Fibroblast of lung (primary cell): ENCODE measurements around the gene CDK6. TPM values are rescaled to one million over a fixed set of nuclear protein-coding genes. Genes with fewer than 3 reads are reported as not detected.
A peak's percentile ranks its signal among the peaks of the same experiment; 100 is the strongest.

ENCODE experiments used
- DNase-seq, 2 donors: peaks; one replicate each; pipeline versions ENCODE4 v3.0.0 to v3.0.0-alpha.2; 2010; ENCODE audit warnings: low read depth in 2 of 2
- H2AFZ ChIP-seq: 2 replicates; pipeline ENCODE4 v1.5.1; 2012; ENCODE audit warnings: low read length, control low read depth, inconsistent platforms
- H3K27ac ChIP-seq: 2 replicates; pipeline ENCODE4 v1.5.1; 2011; ENCODE audit warnings: low read length, control low read depth; ENCODE audit not compliant: insufficient read depth
- H3K27me3 ChIP-seq: 2 replicates; pipeline ENCODE4 v1.5.1; 2011; ENCODE audit warnings: mild to moderate bottlenecking, low read length; ENCODE audit not compliant: control insufficient read depth, insufficient read depth
- H3K36me3 ChIP-seq: 2 replicates; pipeline ENCODE4 v1.5.1; 2011; ENCODE audit warnings: low read length; ENCODE audit not compliant: control insufficient read depth, insufficient read depth
- H3K4me1 ChIP-seq: 2 replicates; pipeline ENCODE4 v1.5.1; 2011; ENCODE audit warnings: low read length; ENCODE audit not compliant: control insufficient read depth, insufficient read depth; ENCODE audit errors: extremely low read depth
- H3K4me2 ChIP-seq: 2 replicates; pipeline ENCODE4 v1.5.1; 2011; ENCODE audit warnings: low read length, control low read depth; ENCODE audit not compliant: insufficient read depth; ENCODE audit errors: extremely low read depth
- H3K4me3 ChIP-seq, 4 experiments: fragments of 200-600 bp in 1 of 4; sonication (generic) in 1 of 4; replicated peaks in 1 of 4; 2 replicates each; pipeline ENCODE4 v1.5.1; 2011 to 2016; ENCODE audit warnings: low read length in 4 of 4, low read depth in 3 of 4, mild to moderate bottlenecking in 3 of 4, control low read depth in 2 of 4, inconsistent platforms in 1 of 4, mixed read lengths in 1 of 4; ENCODE audit not compliant: insufficient read depth in 1 of 4; ENCODE audit errors: control extremely low read depth in 1 of 4
- H3K79me2 ChIP-seq: 2 replicates; pipeline ENCODE4 v1.5.1; 2012; ENCODE audit warnings: mild to moderate bottlenecking, low read length, inconsistent platforms; ENCODE audit not compliant: control insufficient read depth, insufficient read depth
- H3K9ac ChIP-seq: 2 replicates; pipeline ENCODE4 v1.5.1; 2011; ENCODE audit warnings: mild to moderate bottlenecking, low read length, control low read depth; ENCODE audit not compliant: insufficient read depth
- H3K9me3 ChIP-seq: 2 replicates; pipeline ENCODE4 v1.5.1; 2012; ENCODE audit warnings: low read depth, low read length; ENCODE audit not compliant: control insufficient read depth, insufficient read depth
- H4K20me1 ChIP-seq: 2 replicates; pipeline ENCODE4 v1.5.1; 2011; ENCODE audit warnings: low read length; ENCODE audit not compliant: control insufficient read depth, insufficient read depth; ENCODE audit errors: extremely low read depth
- CTCF ChIP-seq, 2 donors: IDR thresholded peaks in 1 of 2; conservative IDR thresholded peaks in 1 of 2; 1 replicate in 1 of 2; 2 replicates in 1 of 2; pipeline ENCODE4 v1.5.1; 2011 to 2012; ENCODE audit warnings: low read length in 2 of 2, control low read depth in 1 of 2, inconsistent platforms in 1 of 2, low read depth in 1 of 2, mild to moderate bottlenecking in 1 of 2
- EZH2 ChIP-seq: IDR thresholded peaks from 2 replicates; pipeline ENCODE4 v1.5.1; 2012; ENCODE audit warnings: low read length, control low read depth, mild to moderate bottlenecking; ENCODE audit errors: missing control alignments
- polyA plus RNA-seq, 2 donors: library from polyadenylated mRNA; depleted of rRNA in 1 of 2; stranded (reverse) in 1 of 2; unstranded in 1 of 2; fragments of >200 nt; gene quantifications; 2 replicates each; pipeline ENCODE4 v1.2.1, GENCODE V29; 2011 to 2012; ENCODE audit warnings: missing spikeins in 1 of 2
- total RNA-seq: library from RNA; depleted of rRNA; stranded (reverse); fragments of >200 nt; gene quantifications from 2 replicates; pipeline ENCODE4 v1.2.1, GENCODE V29; 2014

Gene CDK6
- total and polyA plus RNA-seq, 2 donors (not counting 1 experiment from before 2014, with no cell fraction given), result 17.8 to 19.2 TPM

GRCh38 chr7:92602352-92603088 is 233.9 kb downstream of the CDK6 start:
- no peak overlapping the region for H2AFZ ChIP-seq
- no peak for DNase-seq
- no peak for TF ChIP-seq EZH2
- TF ChIP-seq CTCF (conservative IDR thresholded peaks at IDR 0.05 in 1 of 2, IDR thresholded peaks at IDR 0.05 in 1 of 2; ENCODE audit: low read depth in 1 of 2, low read length in 2 of 2), result no peak

GRCh38 chr7:92598310-92598981 is 237.9 kb downstream of the CDK6 start:
- TF ChIP-seq CTCF (conservative IDR thresholded peaks at IDR 0.05 in 1 of 2, IDR thresholded peaks at IDR 0.05 in 1 of 2; ENCODE audit: low read depth in 1 of 2, low read length in 2 of 2) (no peak), EZH2 (no peak)
- DNase-seq, result no peak
- Histone ChIP-seq H4K20me1 (no peaks in the 10 kb centered on the region), H3K79me2 (no peaks in the 10 kb centered on the region), H3K4me1 (no peaks in the 10 kb centered on the region), H3K36me3 (no peaks in the 10 kb centered on the region), H3K9ac (no peak overlapping the region), H3K4me3 (no peak overlapping the region), H3K9me3 (no peaks in the 10 kb centered on the region), H3K27me3 (no peaks in the 10 kb centered on the region), H2AFZ (no peak overlapping the region), H3K27ac (no peak overlapping the region), H3K4me2 (no peak overlapping the region)

More at GRCh38 chr7:92602352-92603088, 233.9 kb downstream of the CDK6 start:
- no peaks in the 10 kb centered on the region for H3K27me3 ChIP-seq
- H3K36me3 ChIP-seq, result no peaks in the 10 kb centered on the region
- H4K20me1 ChIP-seq, result no peaks in the 10 kb centered on the region
- H3K4me1 ChIP-seq, result no peaks in the 10 kb centered on the region
- H3K4me3 ChIP-seq, result no peak overlapping the region
- no peaks in the 10 kb centered on the region for H3K9me3 ChIP-seq
- no peak overlapping the region for H3K27ac ChIP-seq
- H3K9ac ChIP-seq, result no peak overlapping the region
- no peak overlapping the region for H3K4me2 ChIP-seq
- no peaks in the 10 kb centered on the region for H3K79me2 ChIP-seq

- Histone ChIP-seq H2AFZ (no peak overlapping the region), H3K36me3 (no peaks in the 10 kb centered on the region), H3K27me3 (no peaks in the 10 kb centered on the region), H4K20me1 (no peaks in the 10 kb centered on the region), H3K27ac (no peak overlapping the region), H3K4me1 (no peaks in the 10 kb centered on the region), H3K9ac (no peak overlapping the region), H3K4me2 (no peak overlapping the region), H3K9me3 (no peaks in the 10 kb centered on the region), H3K79me2 (no peaks in the 10 kb centered on the region), H3K4me3 (no peak overlapping the region)
- DNase-seq, result peak in 1 of 2 donors; percentile 54
- TF ChIP-seq CTCF (conservative IDR thresholded peaks at IDR 0.05 in 1 of 2, IDR thresholded peaks at IDR 0.05 in 1 of 2; ENCODE audit: low read depth in 1 of 2, low read length in 2 of 2) (no peak), EZH2 (no peak)
Observed at GRCh38 chr7:92595281-92595680, 241.1 kb downstream of the CDK6 start.
